ENCODE data around the gene SMARCA1. TPM values are rescaled to one million over a fixed set of nuclear protein-coding genes. Genes with fewer than 3 reads are reported as not detected.

Gene SMARCA1
- total RNA-seq, 2 experiments from 2014 or later = not detected

- ATAC-seq (no peak), DNase-seq (no peak)
- no peaks in the 10 kb centered on the region for H3K9me3 Mint-ChIP-seq (ENCODE audit: low read depth)
- H3K4me3 Mint-ChIP-seq = no peak overlapping the region
- no peaks in the 10 kb centered on the region for H3K4me1 Mint-ChIP-seq
- H3K36me3 Mint-ChIP-seq = no peaks in the 10 kb centered on the region
- CTCF ChIA-PET = no interaction called here
- no peaks in the 10 kb centered on the region for H3K27me3 Mint-ChIP-seq
- no peak overlapping the region for H3K27ac Mint-ChIP-seq
These were observed 25.8 kb upstream of the SMARCA1 start for GRCh38 chrX:129549124-129549523.

- ATAC-seq (no peak), DNase-seq (no peak)
- Mint-ChIP-seq H3K36me3 (no peaks in the 10 kb centered on the region), H3K4me1 (no peaks in the 10 kb centered on the region), H3K4me3 (no peak overlapping the region), H3K27ac (no peak overlapping the region), H3K27me3 (peaks cover 11% of the 10 kb centered on the region), H3K9me3 (ENCODE audit: low read depth) (no peaks in the 10 kb centered on the region)
- CTCF ChIA-PET = no interaction called here
These were observed 22.1 kb upstream of the SMARCA1 start for GRCh38 chrX:129545408-129545807.

- ATAC-seq = no peak
- no peaks in the 10 kb centered on the region for H3K36me3 Mint-ChIP-seq
- H3K27me3 Mint-ChIP-seq = peaks cover 11% of the 10 kb centered on the region
- DNase-seq = no peak
- H3K27ac Mint-ChIP-seq = no peak overlapping the region
- no peak overlapping the region for H3K4me3 Mint-ChIP-seq
- CTCF ChIA-PET = no interaction called here
- no peaks in the 10 kb centered on the region for H3K9me3 Mint-ChIP-seq (ENCODE audit: low read depth)
- no peaks in the 10 kb centered on the region for H3K4me1 Mint-ChIP-seq
These were observed 21.5 kb upstream of the SMARCA1 start for GRCh38 chrX:129544780-129545179.

GRCh38 chrX:129540722-129541184, 17.5 kb upstream of the SMARCA1 start:
- ATAC-seq (no peak), DNase-seq (no peak)
- CTCF ChIA-PET = no interaction called here
- H3K9me3 Mint-ChIP-seq (ENCODE audit: low read depth) = no peaks in the 10 kb centered on the region
- peaks cover 23% of the 10 kb centered on the region for H3K27me3 Mint-ChIP-seq
- H3K4me1 Mint-ChIP-seq = no peaks in the 10 kb centered on the region
- H3K36me3 Mint-ChIP-seq = no peaks in the 10 kb centered on the region
- no peak overlapping the region for H3K27ac Mint-ChIP-seq
- no peak overlapping the region for H3K4me3 Mint-ChIP-seq

- Mint-ChIP-seq H3K27ac (no peak within 1 kb of the TSS), H3K9me3 (ENCODE audit: low read depth) (no peaks in the 10 kb centered on the region), H3K4me1 (no peaks in the 10 kb centered on the region), H3K27me3 (peaks cover 23% of the 10 kb centered on the region), H3K36me3 (no peaks in the 10 kb centered on the region), H3K4me3 (peak within 1 kb of the TSS; percentile 41)
- CTCF ChIA-PET = no interaction called here
- ATAC-seq (peak; percentile 67), DNase-seq (peak; percentile 43)
These were observed 16.9 kb upstream of the SMARCA1 start, which contains the start of gene OCRL for GRCh38 chrX:129540068-129540653. Gene OCRL, plus strand, starts transcription at chrX:129540259. Its CDS starts 181 bp downstream, at chrX:129540440.

- Mint-ChIP-seq H3K4me3 (no peak overlapping the region), H3K27ac (no peak overlapping the region), H3K27me3 (peaks cover 12% of the 10 kb centered on the region), H3K36me3 (no peaks in the 10 kb centered on the region), H3K9me3 (ENCODE audit: low read depth) (no peaks in the 10 kb centered on the region), H3K4me1 (no peaks in the 10 kb centered on the region)
- DNase-seq (no peak), ATAC-seq (no peak)
- CTCF ChIA-PET = no interaction called here
These were observed 11.7 kb upstream of the SMARCA1 start for GRCh38 chrX:129534816-129535578.

- no peak overlapping the region for H3K4me3 Mint-ChIP-seq
- H3K4me1 Mint-ChIP-seq = no peaks in the 10 kb centered on the region
- CTCF ChIA-PET = no interaction called here
- ATAC-seq (no peak), DNase-seq (no peak)
- H3K9me3 Mint-ChIP-seq (ENCODE audit: low read depth) = no peaks in the 10 kb centered on the region
- H3K27ac Mint-ChIP-seq = no peak overlapping the region
- H3K27me3 Mint-ChIP-seq = peaks cover 2% of the 10 kb centered on the region
- H3K36me3 Mint-ChIP-seq = no peaks in the 10 kb centered on the region
These were observed 7.8 kb upstream of the SMARCA1 start for GRCh38 chrX:129531132-129531531.

GRCh38 chrX:129530410-129530809, 7.1 kb upstream of the SMARCA1 start:
- Mint-ChIP-seq H3K4me1 (no peaks in the 10 kb centered on the region), H3K4me3 (no peak overlapping the region), H3K27ac (no peak overlapping the region), H3K36me3 (no peaks in the 10 kb centered on the region), H3K9me3 (ENCODE audit: low read depth) (no peaks in the 10 kb centered on the region), H3K27me3 (peaks cover 3% of the 10 kb centered on the region)
- CTCF ChIA-PET = no interaction called here
- ATAC-seq (no peak), DNase-seq (no peak)

GRCh38 chrX:129529685-129530281, 6.5 kb upstream of the SMARCA1 start:
- no peaks in the 10 kb centered on the region for H3K4me1 Mint-ChIP-seq
- no peak overlapping the region for H3K4me3 Mint-ChIP-seq
- H3K27ac Mint-ChIP-seq = no peak overlapping the region
- H3K9me3 Mint-ChIP-seq (ENCODE audit: low read depth) = no peaks in the 10 kb centered on the region
- H3K27me3 Mint-ChIP-seq = peaks cover 9% of the 10 kb centered on the region
- DNase-seq = no peak
- ATAC-seq = no peak
- CTCF ChIA-PET = no interaction called here
- no peaks in the 10 kb centered on the region for H3K36me3 Mint-ChIP-seq

GRCh38 chrX:129525896-129526295, 2.6 kb upstream of the SMARCA1 start:
- DNase-seq = no peak
- Mint-ChIP-seq H3K4me3 (no peak overlapping the region), H3K27ac (no peak overlapping the region), H3K4me1 (peaks cover 4% of the 10 kb centered on the region), H3K36me3 (no peaks in the 10 kb centered on the region), H3K27me3 (peaks cover 34% of the 10 kb centered on the region), H3K9me3 (ENCODE audit: low read depth) (no peaks in the 10 kb centered on the region)
- no peak for ATAC-seq
- CTCF ChIA-PET = no interaction called here

- H3K4me1 Mint-ChIP-seq = peaks cover 4% of the 10 kb centered on the region
- DNase-seq (no peak), ATAC-seq (no peak)
- CTCF ChIA-PET = no interaction called here
- H3K4me3 Mint-ChIP-seq = no peak overlapping the region
- H3K36me3 Mint-ChIP-seq = no peaks in the 10 kb centered on the region
- H3K27ac Mint-ChIP-seq = no peak overlapping the region
- H3K9me3 Mint-ChIP-seq (ENCODE audit: low read depth) = no peaks in the 10 kb centered on the region
- peaks cover 39% of the 10 kb centered on the region for H3K27me3 Mint-ChIP-seq
These were observed 1.9 kb upstream of the SMARCA1 start for GRCh38 chrX:129525162-129525561.

GRCh38 chrX:129524250-129524850, 1.1 kb upstream of the SMARCA1 start:
- no peak for ATAC-seq
- peak overlapping the region; percentile 15 for H3K4me3 Mint-ChIP-seq
- CTCF ChIA-PET = no interaction called here

GRCh38 chrX:129522184-129523078, 859 bp downstream of the SMARCA1 start:
- Mint-ChIP-seq H3K9me3 (ENCODE audit: low read depth) (no peaks in the 10 kb centered on the region), H3K4me3 (peak overlapping the region; percentile 55), H3K4me1 (peaks cover 4% of the 10 kb centered on the region), H3K27me3 (peaks cover 42% of the 10 kb centered on the region), H3K36me3 (no peaks in the 10 kb centered on the region), H3K27ac (no peak overlapping the region)
- CTCF ChIA-PET = no interaction called here
- ATAC-seq (no peak), DNase-seq (no peak)

More at GRCh38 chrX:129524250-129524850, 1.1 kb upstream of the SMARCA1 start:
- H3K4me1 Mint-ChIP-seq = peaks cover 4% of the 10 kb centered on the region
- H3K36me3 Mint-ChIP-seq = no peaks in the 10 kb centered on the region
- no peak overlapping the region for H3K27ac Mint-ChIP-seq
- H3K27me3 Mint-ChIP-seq = peaks cover 42% of the 10 kb centered on the region
- H3K9me3 Mint-ChIP-seq (ENCODE audit: low read depth) = no peaks in the 10 kb centered on the region
- DNase-seq = no peak

Measured in activated CD8-positive, alpha-beta memory T cell treated with anti-CD3 and anti-CD28 coated beads, Interleukin-2, amount 10 ng/mL, durations not matched to agents 7 days and 5 days (primary cell).